Activated T-cell treated with anti-CD3 and anti-CD28 coated beads, Interleukin-2, amount 50 U/mL, for 24 hours (primary cell): Measurements from ENCODE around the gene EXOG.

Experiments
- DNase-seq: peaks from one replicate; pipeline ENCODE4 v3.0.0-alpha.2; 2020
- H3K27ac Mint-ChIP-seq: 2 replicates; pipeline ENCODE4 v1.8.0; 2020; ENCODE audit warnings: mild to moderate bottlenecking, mixed read lengths
- H3K27me3 Mint-ChIP-seq: 2 replicates; pipeline ENCODE4 v1.8.0; 2020; ENCODE audit warnings: mixed read lengths
- H3K36me3 Mint-ChIP-seq: 2 replicates; pipeline ENCODE4 v1.8.0; 2020; ENCODE audit warnings: low read depth, mixed read lengths
- H3K4me1 Mint-ChIP-seq: 2 replicates; pipeline ENCODE4 v1.8.0; 2020; ENCODE audit warnings: low read depth, mixed read lengths
- H3K4me3 Mint-ChIP-seq: 2 replicates; pipeline ENCODE4 v1.8.0; 2020; ENCODE audit warnings: mild to moderate bottlenecking, moderate library complexity, mixed read lengths
- H3K9me3 Mint-ChIP-seq: 2 replicates; pipeline ENCODE4 v1.8.0; 2020; ENCODE audit warnings: mixed read lengths

Gene EXOG

DNA sequence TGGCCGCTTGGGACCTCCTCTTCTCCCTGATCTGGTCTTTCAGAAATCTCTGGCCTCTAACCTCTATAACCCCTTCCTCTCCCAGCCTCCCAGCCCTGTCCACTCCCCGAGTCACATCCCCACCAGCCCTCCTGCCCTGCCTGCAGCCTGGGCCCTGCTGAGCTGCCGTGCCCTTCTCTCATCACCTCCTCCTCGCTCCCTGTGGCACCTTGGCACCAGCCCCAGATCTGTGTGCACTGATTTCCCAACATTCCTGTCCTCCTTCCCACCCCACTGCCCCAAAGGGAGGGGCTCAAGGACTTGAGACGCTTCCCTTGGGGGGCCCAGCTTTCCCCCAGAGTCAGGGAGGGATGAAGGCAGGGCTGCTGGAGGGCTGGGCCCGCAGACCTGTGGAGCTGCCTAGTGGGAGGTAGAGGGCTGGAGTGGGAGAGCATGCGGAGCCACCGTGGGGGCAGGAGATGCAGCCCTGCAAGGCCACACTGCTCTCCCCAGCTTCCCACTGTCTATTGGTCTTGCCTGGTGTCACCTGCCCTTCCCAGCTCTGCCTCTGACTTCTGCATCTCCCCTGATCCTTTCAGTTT is 42.7 kb downstream of the EXOG start:
- Mint-ChIP-seq H3K4me1 (peaks cover 3% of the 10 kb centered on the region), H3K36me3 (peaks cover 26% of the 10 kb centered on the region), H3K4me3 (no peak overlapping the region), H3K27me3 (no peaks in the 10 kb centered on the region), H3K27ac (no peak overlapping the region), H3K9me3 (no peaks in the 10 kb centered on the region)
- no peak for DNase-seq

GRCh38 chr3:38541806-38542205 is 45.7 kb downstream of the EXOG start:
- no peak for DNase-seq
- H3K27ac Mint-ChIP-seq = no peak overlapping the region

DNA sequence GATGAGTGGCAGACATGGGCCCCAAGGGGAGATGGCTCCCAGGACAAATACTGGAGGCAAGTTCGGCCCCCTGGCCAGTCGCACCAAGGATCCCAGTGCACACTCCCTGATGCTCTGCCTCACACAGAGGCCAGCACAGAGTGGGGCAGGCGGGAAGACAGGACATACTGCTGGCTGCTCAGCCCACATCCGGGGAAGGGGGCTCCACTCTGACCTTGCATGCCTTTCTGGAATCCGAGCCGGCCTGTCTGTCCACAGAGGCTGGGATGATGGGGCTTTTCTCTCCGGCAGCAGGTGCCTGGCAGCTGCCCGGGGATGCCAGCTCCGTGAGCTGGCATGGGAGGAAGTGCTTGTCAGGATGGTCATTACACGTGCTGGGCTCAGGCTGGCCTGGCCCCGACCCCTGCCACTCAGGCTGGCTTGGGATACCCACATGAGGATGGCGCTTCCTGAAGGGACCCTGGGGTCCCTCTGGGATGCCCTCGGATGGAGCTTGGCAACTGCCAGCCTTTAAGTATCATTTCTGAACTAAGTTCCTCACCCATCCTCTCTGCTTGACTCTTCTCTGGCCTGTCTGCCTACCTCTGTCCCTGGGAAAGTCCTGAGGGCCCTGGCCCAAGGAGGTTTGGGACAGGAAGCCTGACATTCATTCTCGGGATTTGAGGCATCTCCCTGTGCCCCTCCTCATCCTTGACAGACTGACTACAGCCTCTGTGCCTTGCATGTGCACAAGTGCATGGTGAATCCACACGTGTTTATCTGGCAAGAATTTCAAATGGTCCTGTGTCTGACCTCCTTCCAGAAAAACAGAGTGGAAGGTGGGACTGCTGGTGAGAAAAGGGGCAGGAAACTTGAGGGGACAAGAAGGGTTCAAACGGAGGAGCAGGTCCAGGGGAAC is 46.5 kb downstream of the EXOG start:
- H3K27me3 Mint-ChIP-seq = no peaks in the 10 kb centered on the region
- no peaks in the 10 kb centered on the region for H3K4me1 Mint-ChIP-seq
- no peaks in the 10 kb centered on the region for H3K9me3 Mint-ChIP-seq
- no peak overlapping the region for H3K27ac Mint-ChIP-seq
- no peak overlapping the region for H3K4me3 Mint-ChIP-seq
- peaks cover 2% of the 10 kb centered on the region for H3K36me3 Mint-ChIP-seq
- no peak for DNase-seq

More at GRCh38 chr3:38541806-38542205, 45.7 kb downstream of the EXOG start:
- Mint-ChIP-seq H3K4me1 (no peaks in the 10 kb centered on the region), H3K4me3 (no peak overlapping the region), H3K27me3 (no peaks in the 10 kb centered on the region), H3K36me3 (peaks cover 8% of the 10 kb centered on the region), H3K9me3 (no peaks in the 10 kb centered on the region)

DNA sequence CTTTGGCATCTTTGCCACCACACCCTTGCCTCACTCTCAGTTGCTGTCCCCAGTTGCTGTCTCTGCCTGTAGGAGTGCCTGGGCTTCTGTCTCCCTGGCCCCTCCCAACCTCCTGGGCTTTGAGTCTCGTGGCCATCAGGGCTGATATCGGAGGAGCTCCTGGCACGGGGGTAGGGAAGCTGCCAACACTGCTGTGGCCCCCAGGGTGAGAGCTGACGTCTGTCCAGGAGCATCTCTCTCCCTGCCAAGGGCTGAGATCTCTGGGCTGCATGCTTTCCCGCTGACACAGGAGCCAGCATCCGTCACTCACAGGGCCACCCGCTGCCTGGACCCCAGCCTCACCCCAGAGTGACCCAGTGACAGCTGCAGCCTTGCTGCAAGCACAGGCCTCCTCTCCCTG is 47.4 kb downstream of the EXOG start:
- Mint-ChIP-seq H3K4me3 (no peak overlapping the region), H3K27me3 (no peaks in the 10 kb centered on the region), H3K36me3 (peaks cover 2% of the 10 kb centered on the region), H3K4me1 (no peaks in the 10 kb centered on the region), H3K27ac (no peak overlapping the region), H3K9me3 (no peaks in the 10 kb centered on the region)
- DNase-seq = no peak

DNA sequence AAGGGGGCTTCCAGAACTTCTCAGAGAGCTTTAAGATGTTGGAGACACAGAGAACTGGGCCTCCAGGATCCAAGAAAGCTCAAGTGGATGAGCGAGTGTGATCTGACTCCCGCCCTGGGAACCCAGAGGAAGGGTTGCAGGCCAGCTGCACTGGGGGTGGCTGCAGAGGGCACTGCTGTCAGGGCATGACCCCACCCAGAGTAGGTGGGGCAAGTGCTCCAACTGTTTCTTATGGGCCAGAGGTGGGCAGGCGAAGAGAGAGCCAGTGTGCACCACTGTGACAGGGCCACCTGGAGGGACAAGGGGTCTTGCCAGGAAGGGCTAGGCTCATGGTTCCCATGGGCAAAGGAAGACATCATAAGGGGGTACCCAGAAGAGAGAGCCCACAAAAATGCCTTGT is 48.8 kb downstream of the EXOG start:
- H3K27ac Mint-ChIP-seq = no peak overlapping the region
- H3K9me3 Mint-ChIP-seq = no peaks in the 10 kb centered on the region
- no peak overlapping the region for H3K4me3 Mint-ChIP-seq
- H3K4me1 Mint-ChIP-seq = no peaks in the 10 kb centered on the region
- H3K36me3 Mint-ChIP-seq = no peaks in the 10 kb centered on the region
- no peaks in the 10 kb centered on the region for H3K27me3 Mint-ChIP-seq
- no peak for DNase-seq

DNA sequence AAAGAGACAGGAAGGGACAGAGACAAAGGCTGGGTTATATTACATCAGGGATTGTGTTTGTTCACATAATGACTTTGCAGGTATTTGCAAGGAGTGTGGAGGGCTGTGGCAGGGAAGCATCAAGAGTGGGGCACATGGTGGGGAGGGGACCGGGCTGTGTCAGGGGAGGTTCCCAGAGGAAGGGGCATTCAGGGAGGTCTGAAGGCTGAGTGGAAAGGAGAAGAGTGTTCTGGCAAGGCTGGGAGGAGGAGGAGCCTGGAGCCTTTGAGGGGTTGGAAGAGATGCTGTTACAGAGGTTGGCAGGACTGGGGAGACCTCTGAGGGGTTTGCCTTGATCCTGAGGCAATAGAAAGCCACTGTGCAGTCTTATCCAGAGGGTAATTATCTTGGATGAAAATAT is 49.4 kb downstream of the EXOG start:
- H3K9me3 Mint-ChIP-seq = no peaks in the 10 kb centered on the region
- H3K36me3 Mint-ChIP-seq = no peaks in the 10 kb centered on the region
- no peaks in the 10 kb centered on the region for H3K27me3 Mint-ChIP-seq
- H3K27ac Mint-ChIP-seq = no peak overlapping the region
- DNase-seq = no peak
- no peak overlapping the region for H3K4me3 Mint-ChIP-seq
- H3K4me1 Mint-ChIP-seq = no peaks in the 10 kb centered on the region

DNA sequence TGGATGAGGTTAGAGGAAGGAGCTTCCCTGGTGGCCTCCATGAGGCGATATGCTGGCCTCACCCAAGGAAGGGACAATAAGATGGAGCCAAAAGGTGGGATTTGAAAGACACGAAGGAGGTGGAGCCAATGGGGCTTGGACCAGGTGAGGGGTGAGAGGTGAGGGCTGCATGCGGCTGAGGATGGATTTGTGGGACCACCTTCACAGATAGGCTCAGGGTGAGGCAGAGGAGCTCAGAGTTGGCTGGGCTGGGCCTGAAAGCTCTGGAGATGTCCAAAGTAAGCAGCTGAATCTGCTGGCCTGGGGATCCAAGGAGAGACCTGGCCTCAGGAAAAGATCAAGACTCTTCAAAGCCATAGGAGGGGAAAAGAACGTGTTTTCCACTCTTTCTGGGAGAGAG is 49.8 kb downstream of the EXOG start:
- no peaks in the 10 kb centered on the region for H3K36me3 Mint-ChIP-seq
- no peak overlapping the region for H3K27ac Mint-ChIP-seq
- no peaks in the 10 kb centered on the region for H3K27me3 Mint-ChIP-seq
- no peak for DNase-seq
- no peaks in the 10 kb centered on the region for H3K4me1 Mint-ChIP-seq
- no peak overlapping the region for H3K4me3 Mint-ChIP-seq
- H3K9me3 Mint-ChIP-seq = no peaks in the 10 kb centered on the region

- Mint-ChIP-seq H3K4me1 (no peaks in the 10 kb centered on the region), H3K27me3 (no peaks in the 10 kb centered on the region), H3K36me3 (no peaks in the 10 kb centered on the region), H3K27ac (no peak overlapping the region), H3K9me3 (no peaks in the 10 kb centered on the region), H3K4me3 (no peak overlapping the region)
- DNase-seq = no peak
Observed at GRCh38 chr3:38548154-38548931, 52.2 kb downstream of the EXOG start.

- Mint-ChIP-seq H3K36me3 (no peaks in the 10 kb centered on the region), H3K9me3 (no peaks in the 10 kb centered on the region)
Observed at GRCh38 chr3:38549082-38549481, 52.9 kb downstream of the EXOG start.

GRCh38 chr3:38549486-38549885 is 53.3 kb downstream of the EXOG start:
- no peak overlapping the region for H3K27ac Mint-ChIP-seq
- H3K9me3 Mint-ChIP-seq = no peaks in the 10 kb centered on the region
- no peaks in the 10 kb centered on the region for H3K27me3 Mint-ChIP-seq
- H3K4me1 Mint-ChIP-seq = no peaks in the 10 kb centered on the region
- DNase-seq = no peak
- H3K36me3 Mint-ChIP-seq = no peaks in the 10 kb centered on the region
- no peak overlapping the region for H3K4me3 Mint-ChIP-seq

More at GRCh38 chr3:38549082-38549481, 52.9 kb downstream of the EXOG start:
- no peak for DNase-seq
- Mint-ChIP-seq H3K4me1 (no peaks in the 10 kb centered on the region), H3K4me3 (no peak overlapping the region), H3K27ac (no peak overlapping the region), H3K27me3 (no peaks in the 10 kb centered on the region)

- Mint-ChIP-seq H3K4me3 (no peak overlapping the region), H3K4me1 (no peaks in the 10 kb centered on the region)
Observed at GRCh38 chr3:38549957-38550840, 54.1 kb downstream of the EXOG start.

GRCh38 chr3:38551026-38551832 is 55.1 kb downstream of the EXOG start:
- DNase-seq = no peak
- Mint-ChIP-seq H3K36me3 (no peaks in the 10 kb centered on the region), H3K4me3 (no peak overlapping the region), H3K27me3 (no peaks in the 10 kb centered on the region), H3K9me3 (no peaks in the 10 kb centered on the region), H3K4me1 (no peaks in the 10 kb centered on the region), H3K27ac (no peak overlapping the region)

More at GRCh38 chr3:38549957-38550840, 54.1 kb downstream of the EXOG start:
- H3K27me3 Mint-ChIP-seq = no peaks in the 10 kb centered on the region
- no peak overlapping the region for H3K27ac Mint-ChIP-seq
- no peaks in the 10 kb centered on the region for H3K9me3 Mint-ChIP-seq
- no peaks in the 10 kb centered on the region for H3K36me3 Mint-ChIP-seq
- DNase-seq = no peak

GRCh38 chr3:38552364-38552763 is 56.2 kb downstream of the EXOG start:
- DNase-seq = no peak
- Mint-ChIP-seq H3K27me3 (no peaks in the 10 kb centered on the region), H3K4me1 (no peaks in the 10 kb centered on the region), H3K9me3 (no peaks in the 10 kb centered on the region), H3K36me3 (no peaks in the 10 kb centered on the region), H3K27ac (no peak overlapping the region), H3K4me3 (no peak overlapping the region)
